Testis (tissue), 2 donors: ENCODE results near the gene MTARC2.

Experiments used
- CTCF ChIP-seq, 3 experiments: fragments of 450-650 bp in 2 of 3; fragments of 200-600 bp in 1 of 3; sonication (generic) in 1 of 3; IDR thresholded peaks; one replicate each; pipeline ENCODE4 v1.5.1; 2016 to 2019; ENCODE audit warnings: antibody characterized with exemption in 3 of 3, mild to moderate bottlenecking in 2 of 3, moderate library complexity in 1 of 3
- POLR2A ChIP-seq: fragments of 450-650 bp; IDR thresholded peaks from one replicate; pipeline ENCODE4 v1.6.1; 2017; ENCODE audit warnings: antibody characterized with exemption, mild to moderate bottlenecking, moderate library complexity

- TF ChIP-seq CTCF (IDR thresholded peaks at IDR 0.05) (no peak), POLR2A (no peak)
Observed at GRCh38 chr1:220788900-220789299, 40.8 kb downstream of the MTARC2 start.
